Ectodermal cell (in vitro differentiated cells): Measurements from ENCODE around the gene ENOX1.

Experiments used
- H3K27ac ChIP-seq: 2 replicates; pipeline ENCODE4 v1.7.0; 2013; ENCODE audit warnings: mild to moderate bottlenecking, low read depth, low read length; ENCODE audit not compliant: insufficient read depth, poor library complexity, severe bottlenecking
- H3K27me3 ChIP-seq: 2 replicates; pipeline ENCODE4 v1.7.0; 2013; ENCODE audit warnings: mild to moderate bottlenecking, low read length; ENCODE audit not compliant: insufficient read depth, control insufficient read depth, poor library complexity, severe bottlenecking
- H3K36me3 ChIP-seq: one replicate; pipeline ENCODE4 v1.7.0; 2013; ENCODE audit warnings: low read length; ENCODE audit not compliant: control insufficient read depth, insufficient read depth
- H3K4me1 ChIP-seq: one replicate; pipeline ENCODE4 v1.7.0; 2013; ENCODE audit warnings: low read length; ENCODE audit not compliant: control insufficient read depth, insufficient read depth
- H3K4me3 ChIP-seq: 2 replicates; pipeline ENCODE4 v1.7.0; 2013; ENCODE audit warnings: low read depth, low read length, control low read depth; ENCODE audit not compliant: insufficient read depth
- H3K9me3 ChIP-seq: 2 replicates; pipeline ENCODE4 v1.7.0; 2013; ENCODE audit warnings: mild to moderate bottlenecking, low read length, moderate library complexity; ENCODE audit not compliant: control insufficient read depth
- WGBS, 2 experiments: methylation state at CpG; one replicate each; pipeline ENCODE4 v1.1.7; 2013; ENCODE audit warnings: missing lambda C conversion rate in 2 of 2; 5-methylcytosine and 5-hydroxymethylcytosine counted together

The ENOX1 gene

DNA sequence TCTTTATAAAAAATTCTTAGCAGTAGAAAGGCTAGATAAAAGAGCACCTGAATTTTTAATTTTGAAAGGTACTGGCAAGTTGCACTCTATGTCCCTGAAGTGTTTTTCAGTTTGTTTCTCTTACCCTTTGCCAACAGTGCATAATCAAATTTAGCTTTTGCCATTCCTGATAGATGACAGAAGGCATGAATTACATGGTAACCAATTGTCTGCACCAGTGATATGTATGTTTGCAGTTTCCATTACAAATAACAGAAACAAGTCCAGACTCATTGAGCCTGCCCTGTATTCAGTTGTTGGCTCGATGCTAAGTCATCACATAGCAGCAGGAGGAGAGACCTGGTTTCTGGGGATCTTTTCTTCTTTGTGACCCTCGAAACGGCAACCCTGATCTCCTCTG is 453.6 kb downstream of the ENOX1 start:
- 95 to 98% methylated on average over 3 of the region's 3 CpGs for WGBS, 2 experiments
- no peaks in the 10 kb centered on the region for H3K9me3 ChIP-seq
- H3K27ac ChIP-seq = no peak overlapping the region
- H3K4me1 ChIP-seq = peaks cover 14% of the 10 kb centered on the region
- no peaks in the 10 kb centered on the region for H3K36me3 ChIP-seq
- no peak overlapping the region for H3K4me3 ChIP-seq
- no peaks in the 10 kb centered on the region for H3K27me3 ChIP-seq

DNA sequence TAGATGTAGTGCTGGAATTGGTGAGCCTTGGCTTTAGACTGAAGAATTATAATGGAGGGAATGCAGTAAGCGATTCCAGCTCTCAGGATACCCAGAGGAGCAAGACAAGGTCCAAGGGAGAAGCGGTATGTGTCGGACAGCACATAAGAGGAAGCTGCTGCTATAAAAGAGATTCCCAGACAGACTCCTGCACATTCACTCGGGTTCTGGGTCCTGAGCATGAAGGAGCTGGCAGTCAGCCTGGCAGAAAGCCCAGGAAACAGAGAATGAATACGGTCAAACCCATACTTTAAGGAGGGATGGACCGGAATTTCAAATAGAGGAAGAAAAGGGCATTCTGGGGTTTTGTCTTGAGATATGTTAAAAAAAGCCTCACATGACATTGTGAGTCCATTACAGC is 455.1 kb downstream of the ENOX1 start:
- H3K9me3 ChIP-seq = no peaks in the 10 kb centered on the region
- no peak overlapping the region for H3K4me3 ChIP-seq
- no peak overlapping the region for H3K27ac ChIP-seq
- no peaks in the 10 kb centered on the region for H3K27me3 ChIP-seq
- WGBS, 2 experiments = 93% methylated on average over 6 of the region's 6 CpGs
- H3K36me3 ChIP-seq = no peaks in the 10 kb centered on the region
- H3K4me1 ChIP-seq = peaks cover 14% of the 10 kb centered on the region

GRCh38 chr13:43329702-43330101 is 457.1 kb downstream of the ENOX1 start:
- Histone ChIP-seq H3K9me3 (no peaks in the 10 kb centered on the region), H3K4me3 (no peak overlapping the region), H3K27me3 (no peaks in the 10 kb centered on the region), H3K36me3 (no peaks in the 10 kb centered on the region), H3K27ac (no peak overlapping the region), H3K4me1 (peaks cover 14% of the 10 kb centered on the region)
- 17 to 21% methylated on average over 2 of the region's 2 CpGs for WGBS, 2 experiments

- WGBS, 2 experiments = 89 to 91% methylated on average over 1 of the region's 1 CpG
- no peak overlapping the region for H3K4me3 ChIP-seq
- H3K4me1 ChIP-seq = peaks cover 14% of the 10 kb centered on the region
- H3K27me3 ChIP-seq = no peaks in the 10 kb centered on the region
- no peaks in the 10 kb centered on the region for H3K36me3 ChIP-seq
- H3K27ac ChIP-seq = no peak overlapping the region
- H3K9me3 ChIP-seq = no peaks in the 10 kb centered on the region
Measured at GRCh38 chr13:43328907-43329306, 457.9 kb downstream of the ENOX1 start.

GRCh38 chr13:43326100-43326499 is 460.7 kb downstream of the ENOX1 start:
- H3K4me1 ChIP-seq = peaks cover 9% of the 10 kb centered on the region
- H3K27me3 ChIP-seq = no peaks in the 10 kb centered on the region
- WGBS, 2 experiments = 89 to 100% methylated on average over 3 to 4 of the region's 4 CpGs
- no peak overlapping the region for H3K4me3 ChIP-seq
- H3K27ac ChIP-seq = no peak overlapping the region
- H3K36me3 ChIP-seq = no peaks in the 10 kb centered on the region
- no peaks in the 10 kb centered on the region for H3K9me3 ChIP-seq

GRCh38 chr13:43325636-43326035 is 461.1 kb downstream of the ENOX1 start:
- 90 to 92% methylated on average over 3 to 4 of the region's 4 CpGs for WGBS, 2 experiments

DNA sequence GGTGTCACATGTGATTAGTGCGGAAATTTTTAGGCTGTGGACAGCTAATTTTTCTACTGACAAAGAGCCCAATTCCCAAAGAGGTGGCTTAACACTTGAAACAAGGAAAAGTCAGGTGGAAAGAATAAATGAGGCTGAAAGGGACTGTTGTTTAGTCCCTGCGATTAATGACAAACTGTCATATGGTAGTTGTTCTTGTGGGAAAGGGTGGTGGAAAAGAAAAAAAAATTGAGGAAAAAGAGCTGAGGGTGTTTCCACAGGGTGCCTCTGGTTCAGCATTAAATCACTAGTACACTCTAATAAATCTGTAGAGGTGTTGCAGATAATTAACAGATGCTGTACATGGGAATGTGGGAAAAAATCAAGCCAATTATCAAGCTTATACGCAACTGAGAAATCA is 462.6 kb downstream of the ENOX1 start:
- WGBS, 2 experiments = 50 to 63% methylated on average over 2 to 3 of the region's 3 CpGs

More at GRCh38 chr13:43325636-43326035, 461.1 kb downstream of the ENOX1 start:
- H3K27ac ChIP-seq = no peak overlapping the region
- peaks cover 4% of the 10 kb centered on the region for H3K4me1 ChIP-seq
- no peak overlapping the region for H3K4me3 ChIP-seq
- no peaks in the 10 kb centered on the region for H3K36me3 ChIP-seq
- H3K9me3 ChIP-seq = no peaks in the 10 kb centered on the region
- no peaks in the 10 kb centered on the region for H3K27me3 ChIP-seq

DNA sequence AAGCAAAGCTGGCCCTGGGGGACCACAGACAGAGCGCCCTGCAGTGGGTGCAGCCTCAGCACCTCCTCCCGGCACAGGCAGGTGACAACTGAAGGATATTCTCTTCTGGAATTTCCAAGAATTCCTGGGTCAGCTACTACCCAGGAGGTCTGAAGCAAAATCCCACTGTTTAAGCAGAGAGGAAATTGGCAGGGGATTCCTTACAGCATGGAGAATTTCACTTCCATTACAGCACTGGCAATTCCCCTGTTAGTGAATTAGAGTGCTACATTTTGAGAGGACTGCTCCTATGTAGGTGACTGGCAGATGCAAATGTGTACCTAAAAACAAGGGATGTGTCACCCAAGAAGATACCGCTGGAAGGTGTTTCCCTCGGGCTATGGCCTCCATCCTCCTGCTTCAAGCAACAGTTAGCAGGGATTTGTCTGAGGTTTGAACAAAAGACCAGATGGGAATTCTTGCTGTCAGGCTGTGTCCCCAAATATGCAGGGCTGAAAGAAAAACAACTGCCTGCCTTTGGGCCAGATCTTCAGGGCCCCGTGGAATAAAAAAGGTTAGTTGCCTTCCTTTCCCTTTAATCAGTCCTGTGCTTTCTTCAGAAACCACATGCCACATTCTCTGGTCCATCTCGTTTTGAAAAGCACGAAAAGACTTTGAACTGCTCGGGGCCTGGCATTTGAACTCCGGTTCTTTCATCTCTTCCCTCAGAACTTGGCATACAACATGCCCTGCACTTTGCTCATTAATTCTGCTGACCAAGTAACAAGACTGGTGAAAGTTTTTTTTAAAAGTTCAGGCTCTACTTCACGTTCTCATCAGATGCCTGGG is 466.9 kb downstream of the ENOX1 start:
- Histone ChIP-seq H3K9me3 (no peaks in the 10 kb centered on the region), H3K27me3 (no peaks in the 10 kb centered on the region), H3K36me3 (no peaks in the 10 kb centered on the region), H3K4me3 (no peak overlapping the region), H3K27ac (peak overlapping the region; percentile 57), H3K4me1 (peaks cover 12% of the 10 kb centered on the region)
- 25 to 28% methylated on average over 10 of the region's 10 CpGs for WGBS, 2 experiments

More for the DNA sequence above, 462.6 kb downstream of the ENOX1 start:
- Histone ChIP-seq H3K27me3 (no peaks in the 10 kb centered on the region), H3K36me3 (no peaks in the 10 kb centered on the region), H3K27ac (no peak overlapping the region), H3K9me3 (no peaks in the 10 kb centered on the region), H3K4me3 (no peak overlapping the region), H3K4me1 (peaks cover 7% of the 10 kb centered on the region)

- 21 to 30% methylated on average over 4 of the region's 4 CpGs for WGBS, 2 experiments
- no peak overlapping the region for H3K27ac ChIP-seq
- H3K9me3 ChIP-seq = no peaks in the 10 kb centered on the region
- no peaks in the 10 kb centered on the region for H3K27me3 ChIP-seq
- H3K4me1 ChIP-seq = peaks cover 12% of the 10 kb centered on the region
- H3K36me3 ChIP-seq = no peaks in the 10 kb centered on the region
- H3K4me3 ChIP-seq = no peak overlapping the region
Measured at GRCh38 chr13:43316946-43317353, 469.8 kb downstream of the ENOX1 start.

DNA sequence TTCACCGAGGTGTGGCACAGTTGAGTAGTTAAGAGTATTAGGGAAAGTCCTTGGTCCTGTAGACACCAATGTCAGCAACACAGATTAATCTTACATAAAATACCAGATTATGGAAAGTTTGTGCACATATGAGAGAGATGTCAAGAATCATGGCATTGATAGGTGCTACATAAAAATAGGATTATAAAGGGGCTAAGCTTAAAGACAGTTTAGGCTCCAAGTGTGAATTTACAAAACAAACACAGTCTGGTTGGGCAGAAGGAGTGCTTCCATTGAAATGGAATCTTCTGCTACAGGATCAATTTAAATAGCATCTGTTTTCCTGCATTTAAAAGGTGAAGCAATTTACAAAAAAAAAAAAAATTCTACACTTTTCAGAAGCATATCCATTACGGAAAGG is 470.5 kb downstream of the ENOX1 start:
- Histone ChIP-seq H3K27ac (no peak overlapping the region), H3K4me1 (peaks cover 12% of the 10 kb centered on the region), H3K36me3 (no peaks in the 10 kb centered on the region), H3K9me3 (no peaks in the 10 kb centered on the region), H3K27me3 (no peaks in the 10 kb centered on the region), H3K4me3 (no peak overlapping the region)
- 14 to 52% methylated on average over 1 to 2 of the region's 2 CpGs for WGBS, 2 experiments
